ENCODE results near the gene SLC10A7. TPM values are rescaled to one million over a fixed set of nuclear protein-coding genes. Genes with fewer than 3 reads are reported as not detected.

The SLC10A7 gene
- total RNA-seq, 2 donors from 2014 or later = 6.0 to 7.5 TPM

DNA sequence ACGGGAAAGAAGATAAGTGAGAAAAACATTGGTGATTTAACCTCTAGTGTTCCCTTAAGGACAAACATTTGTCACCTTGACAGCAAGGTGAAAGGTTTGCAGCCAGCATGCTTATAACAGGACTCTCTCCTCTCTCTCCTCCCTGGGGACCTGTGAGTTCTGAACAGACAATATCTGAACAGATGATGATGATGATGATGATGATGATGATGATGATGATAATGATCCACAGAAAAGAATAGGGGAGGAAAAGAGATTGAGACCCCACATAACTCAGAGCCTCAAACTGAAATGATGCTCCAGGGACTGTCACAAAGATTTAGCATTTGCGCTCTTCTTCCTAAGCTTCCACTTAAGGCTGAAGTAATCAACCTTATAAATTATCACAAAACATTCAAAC, 103.9 kb downstream of the SLC10A7 start:
- no peaks in the 10 kb centered on the region for H3K36me3 ChIP-seq (ENCODE audit: control insufficient read depth, insufficient read depth, low read length)
- no peaks in the 10 kb centered on the region for H3K4me1 ChIP-seq (ENCODE audit: control insufficient read depth, insufficient read depth, low read length)
- Mint-ChIP-seq H3K4me1 (peaks cover 12% of the 10 kb centered on the region), H3K4me3 (no peak overlapping the region), H3K36me3 (ENCODE audit: low read depth) (no peaks in the 10 kb centered on the region), H3K9me3 (no peaks in the 10 kb centered on the region), H3K27ac (no peak overlapping the region), H3K27me3 (ENCODE audit: insufficient read depth) (peaks cover 13% of the 10 kb centered on the region)
- H3K9me3 ChIP-seq (ENCODE audit: control insufficient read depth, low read length) = no peaks in the 10 kb centered on the region
- TF ChIP-seq, protein P1, sequence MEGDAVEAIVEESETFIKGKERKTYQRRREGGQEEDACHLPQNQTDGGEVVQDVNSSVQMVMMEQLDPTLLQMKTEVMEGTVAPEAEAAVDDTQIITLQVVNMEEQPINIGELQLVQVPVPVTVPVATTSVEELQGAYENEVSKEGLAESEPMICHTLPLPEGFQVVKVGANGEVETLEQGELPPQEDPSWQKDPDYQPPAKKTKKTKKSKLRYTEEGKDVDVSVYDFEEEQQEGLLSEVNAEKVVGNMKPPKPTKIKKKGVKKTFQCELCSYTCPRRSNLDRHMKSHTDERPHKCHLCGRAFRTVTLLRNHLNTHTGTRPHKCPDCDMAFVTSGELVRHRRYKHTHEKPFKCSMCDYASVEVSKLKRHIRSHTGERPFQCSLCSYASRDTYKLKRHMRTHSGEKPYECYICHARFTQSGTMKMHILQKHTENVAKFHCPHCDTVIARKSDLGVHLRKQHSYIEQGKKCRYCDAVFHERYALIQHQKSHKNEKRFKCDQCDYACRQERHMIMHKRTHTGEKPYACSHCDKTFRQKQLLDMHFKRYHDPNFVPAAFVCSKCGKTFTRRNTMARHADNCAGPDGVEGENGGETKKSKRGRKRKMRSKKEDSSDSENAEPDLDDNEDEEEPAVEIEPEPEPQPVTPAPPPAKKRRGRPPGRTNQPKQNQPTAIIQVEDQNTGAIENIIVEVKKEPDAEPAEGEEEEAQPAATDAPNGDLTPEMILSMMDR (conservative IDR thresholded peaks at IDR 0.05) = no peak
- no peak overlapping the region for H3K27ac ChIP-seq (ENCODE audit: low read depth, low read length)
- no peak for DNase-seq
- WGBS, 2 experiments (ENCODE audit: insufficient coverage in 1 of 2, insufficient read length in 1 of 2) = 84% methylated on average over 2 of the region's 2 CpGs; no CpG with 5 or more reads in 1 of the 2 experiments
- no peak overlapping the region for H3K9ac ChIP-seq (ENCODE audit: extremely low read depth, low read length, poor library complexity, severe bottlenecking)
- no peak overlapping the region for H3K4me3 ChIP-seq (ENCODE audit: low read length)
- H3K27me3 ChIP-seq (ENCODE audit: control insufficient read depth, insufficient read depth, low read length, poor library complexity, severe bottlenecking) = no peaks in the 10 kb centered on the region

DNA sequence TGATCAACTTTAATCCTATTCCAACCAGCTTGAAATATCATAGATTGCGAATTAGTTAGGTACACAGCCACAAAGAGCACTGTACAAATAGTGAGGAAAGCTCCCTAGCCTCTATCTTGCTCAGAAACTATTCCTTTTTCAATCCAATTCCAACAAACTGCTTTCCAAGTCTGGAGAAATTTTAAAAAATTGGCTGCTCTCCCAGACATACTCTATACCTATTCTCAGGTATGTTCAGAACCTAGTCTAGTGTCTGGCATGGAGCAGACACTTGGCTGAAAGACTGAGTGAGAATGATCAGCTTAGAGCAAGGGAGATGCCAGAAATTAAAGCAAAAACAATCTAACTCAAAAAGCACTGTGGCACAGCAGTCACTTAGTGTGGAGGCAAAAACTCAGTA, 105.9 kb downstream of the SLC10A7 start:
- no peak overlapping the region for H3K4me3 ChIP-seq (ENCODE audit: low read length)
- H3K9ac ChIP-seq (ENCODE audit: extremely low read depth, low read length, poor library complexity, severe bottlenecking) = no peak overlapping the region
- H3K27me3 Mint-ChIP-seq (ENCODE audit: insufficient read depth) = peaks cover 15% of the 10 kb centered on the region
- WGBS, 2 experiments (ENCODE audit: insufficient coverage in 1 of 2, insufficient read length in 1 of 2) = 91 to 100% methylated on average over 1 of the region's 1 CpG
- H3K9me3 ChIP-seq (ENCODE audit: control insufficient read depth, low read length) = no peaks in the 10 kb centered on the region
- no peak overlapping the region for H3K27ac ChIP-seq (ENCODE audit: low read depth, low read length)
- no peak for DNase-seq
- H3K4me1 ChIP-seq (ENCODE audit: control insufficient read depth, insufficient read depth, low read length) = no peaks in the 10 kb centered on the region
- H3K9me3 Mint-ChIP-seq = no peaks in the 10 kb centered on the region
- no peaks in the 10 kb centered on the region for H3K36me3 Mint-ChIP-seq (ENCODE audit: low read depth)
- TF ChIP-seq, protein P1 (conservative IDR thresholded peaks at IDR 0.05) = no peak
- no peaks in the 10 kb centered on the region for H3K36me3 ChIP-seq (ENCODE audit: control insufficient read depth, insufficient read depth, low read length)
- no peak overlapping the region for H3K4me3 Mint-ChIP-seq
- peaks cover 20% of the 10 kb centered on the region for H3K4me1 Mint-ChIP-seq
- no peak overlapping the region for H3K27ac Mint-ChIP-seq
- H3K27me3 ChIP-seq (ENCODE audit: control insufficient read depth, insufficient read depth, low read length, poor library complexity, severe bottlenecking) = no peaks in the 10 kb centered on the region

GRCh38 chr4:146407669-146408084, 114.1 kb downstream of the SLC10A7 start:
- TF ChIP-seq, protein P1 (conservative IDR thresholded peaks at IDR 0.05) = no peak
- 86 to 88% methylated on average over 4 of the region's 4 CpGs for WGBS, 2 experiments (ENCODE audit: insufficient coverage in 1 of 2, insufficient read length in 1 of 2)

More at GRCh38 chr4:146407669-146408084, 114.1 kb downstream of the SLC10A7 start:
- no peaks in the 10 kb centered on the region for H3K9me3 Mint-ChIP-seq
- Histone ChIP-seq H3K36me3 (ENCODE audit: control insufficient read depth, insufficient read depth, low read length) (no peaks in the 10 kb centered on the region), H3K9ac (ENCODE audit: extremely low read depth, low read length, poor library complexity, severe bottlenecking) (no peak overlapping the region), H3K4me1 (ENCODE audit: control insufficient read depth, insufficient read depth, low read length) (no peaks in the 10 kb centered on the region), H3K4me3 (ENCODE audit: low read length) (no peak overlapping the region), H3K9me3 (ENCODE audit: control insufficient read depth, low read length) (no peaks in the 10 kb centered on the region), H3K27me3 (ENCODE audit: control insufficient read depth, insufficient read depth, low read length, poor library complexity, severe bottlenecking) (no peaks in the 10 kb centered on the region), H3K27ac (ENCODE audit: low read depth, low read length) (no peak overlapping the region)
- H3K4me3 Mint-ChIP-seq = no peak overlapping the region
- H3K36me3 Mint-ChIP-seq (ENCODE audit: low read depth) = no peaks in the 10 kb centered on the region
- DNase-seq = no peak
- no peak overlapping the region for H3K27ac Mint-ChIP-seq
- peaks cover 2% of the 10 kb centered on the region for H3K27me3 Mint-ChIP-seq (ENCODE audit: insufficient read depth)
- peaks cover 8% of the 10 kb centered on the region for H3K4me1 Mint-ChIP-seq

Measured in endodermal cell (in vitro differentiated cells).